SK-N-SH treated with all-trans-retinoic acid at 6 μM for 48 hours (cell line): ENCODE data around the gene PPP1CC.

Experiments
- ATAC-seq: fragments of 200-7000 bp; cut with Tn5 transposase; 3 replicates; pipeline ENCODE4 v1.9.1; 2020; ENCODE audit warnings: mild to moderate bottlenecking, moderate library complexity
- ARNTL ChIP-seq: fragments of 450-650 bp; formaldehyde crosslinking; IDR thresholded peaks from 2 replicates; pipeline ENCODE4 v1.5.0; 2020; ENCODE audit warnings: low read depth, mild to moderate bottlenecking, moderate library complexity, borderline replicate concordance
- BACH2 ChIP-seq: fragments of 250-450 bp; sonication (Bioruptor Pico); IDR thresholded peaks from 2 replicates; pipeline ENCODE4 v1.9.0; 2021; ENCODE audit warnings: mild to moderate bottlenecking, borderline replicate concordance
- CSDC2 ChIP-seq: fragments of 250-450 bp; sonication (Bioruptor Pico); IDR thresholded peaks from 2 replicates; pipeline ENCODE4 v1.5.0; 2020; ENCODE audit warnings: mild to moderate bottlenecking, moderate library complexity
- CSRNP3 ChIP-seq: fragments of 250-450 bp; sonication (Bioruptor Pico); IDR thresholded peaks from 2 replicates; pipeline ENCODE4 v1.5.1; 2021; ENCODE audit warnings: mild to moderate bottlenecking, moderate library complexity
- ESRRG ChIP-seq: fragments of 250-450 bp; sonication (Bioruptor Pico); IDR thresholded peaks from 2 replicates; pipeline ENCODE4 v1.6.1; 2021; ENCODE audit warnings: mild to moderate bottlenecking
- GLIS3 ChIP-seq: fragments of 250-450 bp; sonication (Bioruptor Pico); IDR thresholded peaks from 2 replicates; pipeline ENCODE4 v1.5.0; 2020; ENCODE audit warnings: mild to moderate bottlenecking, moderate library complexity
- OSR1 ChIP-seq: fragments of 250-450 bp; sonication (Bioruptor Pico); IDR thresholded peaks from 2 replicates; pipeline ENCODE4 v1.8.0; 2022; ENCODE audit warnings: moderate library complexity, mild to moderate bottlenecking, inconsistent platforms
- POU6F1 ChIP-seq: fragments of 250-450 bp; sonication (Bioruptor Pico); IDR thresholded peaks from 2 replicates; pipeline ENCODE4 v1.8.0; 2021; ENCODE audit warnings: low read depth, mild to moderate bottlenecking, moderate library complexity, borderline replicate concordance
- PPARA ChIP-seq: fragments of 250-450 bp; sonication (Bioruptor Pico); IDR thresholded peaks from 2 replicates; pipeline ENCODE4 v1.5.0; 2020; ENCODE audit warnings: mild to moderate bottlenecking, borderline replicate concordance
- RARB ChIP-seq: fragments of 250-450 bp; sonication (Bioruptor Pico); IDR thresholded peaks from 2 replicates; pipeline ENCODE4 v1.8.0; 2021; ENCODE audit warnings: mild to moderate bottlenecking, moderate library complexity
- SNAI2 ChIP-seq: fragments of 250-450 bp; sonication (Bioruptor Pico); IDR thresholded peaks from 2 replicates; pipeline ENCODE4 v1.5.0; 2020; ENCODE audit warnings: mild to moderate bottlenecking, moderate library complexity
- TCF4 ChIP-seq: fragments of 250-450 bp; sonication (Bioruptor Pico); IDR thresholded peaks from 2 replicates; pipeline ENCODE4 v1.8.0; 2021; ENCODE audit warnings: mild to moderate bottlenecking, moderate library complexity, borderline replicate concordance
- TOX ChIP-seq: fragments of 250-450 bp; sonication (Bioruptor Pico); IDR thresholded peaks from 2 replicates; pipeline ENCODE4 v1.8.0; 2021; ENCODE audit warnings: mild to moderate bottlenecking, moderate library complexity, borderline replicate concordance
- ZC3H10 ChIP-seq: fragments of 250-450 bp; sonication (Bioruptor Pico); IDR thresholded peaks from 2 replicates; pipeline ENCODE4 v1.5.1; 2021; ENCODE audit warnings: mild to moderate bottlenecking, moderate library complexity
- ZFP3 ChIP-seq: fragments of 250-450 bp; sonication (Bioruptor Pico); IDR thresholded peaks from 2 replicates; pipeline ENCODE4 v1.5.0; 2020; ENCODE audit warnings: mild to moderate bottlenecking, moderate library complexity
- ZFP30 ChIP-seq: fragments of 450-650 bp; formaldehyde crosslinking; IDR thresholded peaks from 2 replicates; pipeline ENCODE4 v1.5.0; 2022; ENCODE audit warnings: mild to moderate bottlenecking, moderate library complexity
- ZNF70 ChIP-seq: fragments of 450-650 bp; formaldehyde crosslinking; IDR thresholded peaks from 2 replicates; pipeline ENCODE4 v1.5.0; 2020; ENCODE audit warnings: mild to moderate bottlenecking, moderate library complexity
- ZNF8 ChIP-seq: fragments of 450-650 bp; formaldehyde crosslinking; IDR thresholded peaks from 2 replicates; pipeline ENCODE4 v1.5.0; 2020; ENCODE audit warnings: mild to moderate bottlenecking, moderate library complexity
- TF ChIP-seq, protein P1 (sequence below): fragments of 250-450 bp; sonication (Bioruptor Pico); IDR thresholded peaks from 2 replicates; pipeline ENCODE4 v1.5.1; 2020; ENCODE audit warnings: low read depth, mild to moderate bottlenecking, moderate library complexity

PPP1CC gene

DNA sequence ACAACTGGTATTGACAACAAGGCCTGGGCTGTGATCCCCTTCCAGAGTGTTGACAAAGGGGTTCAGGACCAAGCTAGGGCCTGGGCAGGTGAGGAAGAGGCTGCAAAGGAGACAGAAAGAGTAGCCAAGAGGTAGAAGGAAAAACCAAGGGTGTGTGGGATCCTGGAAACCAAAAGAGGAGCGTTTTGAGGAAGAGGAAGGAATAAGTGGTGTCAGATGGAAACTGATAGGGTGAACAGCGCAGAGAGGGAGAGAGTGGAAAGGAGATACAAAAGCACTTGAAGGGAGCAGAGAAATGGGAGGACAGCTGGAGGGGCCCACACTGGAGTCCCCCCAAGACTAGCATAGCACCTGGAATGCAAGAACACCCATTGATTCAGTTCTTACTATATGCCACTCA lies 45.5 kb downstream of the PPP1CC start:
- ATAC-seq, result no peak

DNA sequence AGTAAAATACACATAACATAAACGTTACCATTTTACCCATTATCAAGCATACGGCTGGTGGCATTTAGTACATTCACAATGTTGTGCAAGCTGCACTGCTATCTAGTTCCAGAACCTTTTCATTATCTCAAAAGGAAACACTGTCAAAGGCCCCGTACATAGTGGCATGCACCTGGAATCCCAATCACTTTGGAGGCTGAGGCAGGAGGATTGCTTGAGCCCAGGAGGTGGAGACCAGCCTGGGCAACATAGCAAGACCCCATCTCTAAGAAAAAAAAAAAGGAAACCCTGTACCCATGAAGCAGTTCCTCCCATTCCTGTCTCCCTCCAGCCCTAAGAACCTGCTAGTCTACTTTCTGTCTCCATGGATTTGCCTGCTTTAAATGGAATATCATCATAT lies 46.4 kb downstream of the PPP1CC start:
- TF ChIP-seq ZC3H10 (CRISPR knock-in tag), result no peak
- TF ChIP-seq RARB (CRISPR knock-in tag), result no peak
- TF ChIP-seq ZFP3 (CRISPR knock-in tag), result no peak
- no peak for TF ChIP-seq PPARA (CRISPR knock-in tag)
- no peak for TF ChIP-seq CSDC2 (CRISPR knock-in tag)
- no peak for TF ChIP-seq ARNTL
- TF ChIP-seq SNAI2 (CRISPR knock-in tag), result no peak
- no peak for TF ChIP-seq POU6F1
- TF ChIP-seq BACH2 (CRISPR knock-in tag), result no peak
- TF ChIP-seq GLIS3 (CRISPR knock-in tag), result no peak
- no peak for ATAC-seq

More for the DNA sequence above, 45.5 kb downstream of the PPP1CC start:
- TF ChIP-seq TCF4 (CRISPR knock-in tag) (no peak), ESRRG (CRISPR knock-in tag) (no peak), ARNTL (no peak), ZFP30 (no peak), ZC3H10 (CRISPR knock-in tag) (no peak), CSRNP3 (CRISPR knock-in tag) (no peak), RARB (CRISPR knock-in tag) (no peak), TOX (CRISPR knock-in tag) (no peak), BACH2 (CRISPR knock-in tag) (no peak), GLIS3 (CRISPR knock-in tag) (no peak)
- TF ChIP-seq, protein P1, sequence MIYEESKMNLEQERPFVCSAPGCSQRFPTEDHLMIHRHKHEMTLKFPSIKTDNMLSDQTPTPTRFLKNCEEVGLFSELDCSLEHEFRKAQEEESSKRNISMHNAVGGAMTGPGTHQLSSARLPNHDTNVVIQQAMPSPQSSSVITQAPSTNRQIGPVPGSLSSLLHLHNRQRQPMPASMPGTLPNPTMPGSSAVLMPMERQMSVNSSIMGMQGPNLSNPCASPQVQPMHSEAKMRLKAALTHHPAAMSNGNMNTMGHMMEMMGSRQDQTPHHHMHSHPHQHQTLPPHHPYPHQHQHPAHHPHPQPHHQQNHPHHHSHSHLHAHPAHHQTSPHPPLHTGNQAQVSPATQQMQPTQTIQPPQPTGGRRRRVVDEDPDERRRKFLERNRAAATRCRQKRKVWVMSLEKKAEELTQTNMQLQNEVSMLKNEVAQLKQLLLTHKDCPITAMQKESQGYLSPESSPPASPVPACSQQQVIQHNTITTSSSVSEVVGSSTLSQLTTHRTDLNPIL, result no peak

DNA sequence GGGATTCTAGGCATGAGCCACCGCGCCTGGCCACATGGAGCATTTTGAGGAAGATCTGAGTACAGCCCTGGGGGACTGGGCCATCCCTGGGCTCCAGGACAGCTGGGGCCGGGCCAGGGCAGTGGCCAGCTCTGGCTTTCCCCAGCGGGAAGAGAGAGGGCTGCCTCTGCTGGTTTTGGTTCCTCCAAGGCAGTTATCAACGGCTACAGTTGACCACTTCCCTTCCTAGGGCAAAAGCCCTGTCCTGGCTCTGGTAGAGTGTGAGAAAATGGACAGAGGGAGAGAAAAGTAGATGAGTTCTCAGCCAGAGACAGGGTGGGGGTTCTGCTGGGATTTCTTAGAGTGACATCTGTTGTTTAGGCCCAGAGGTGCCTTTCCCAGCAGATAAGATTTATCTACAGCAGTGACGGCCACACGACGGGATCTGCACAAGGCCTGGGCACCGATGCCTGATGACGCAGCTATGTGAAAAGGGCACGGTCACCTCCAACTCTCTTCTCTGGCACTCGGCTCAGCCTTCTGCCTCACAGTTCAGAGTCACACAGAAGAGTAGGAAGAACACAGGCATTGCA lies 48.3 kb downstream of the PPP1CC start:
- TF ChIP-seq CSDC2 (CRISPR knock-in tag) (no peak), ZNF8 (CRISPR knock-in tag) (no peak), OSR1 (CRISPR knock-in tag) (no peak), TCF4 (CRISPR knock-in tag) (peak; percentile 29; the same call in 1 of the 2 replicates)
- TF ChIP-seq, all 23 proteins: peak for 1
- peak; percentile 8; the same call in 1 of the 3 replicates for ATAC-seq

- TF ChIP-seq, protein P1, result no peak
- TF ChIP-seq ZNF8 (CRISPR knock-in tag) (no peak), RARB (CRISPR knock-in tag) (no peak), OSR1 (CRISPR knock-in tag) (no peak), POU6F1 (no peak)
- no peak for ATAC-seq
Observed at GRCh38 chr12:110693731-110694130, 49.0 kb downstream of the PPP1CC start.

GRCh38 chr12:110690127-110690430 lies 52.6 kb downstream of the PPP1CC start:
- TF ChIP-seq TOX (CRISPR knock-in tag), result no peak
- TF ChIP-seq ESRRG (CRISPR knock-in tag), result no peak
- no peak for TF ChIP-seq BACH2 (CRISPR knock-in tag)
- no peak for TF ChIP-seq CSDC2 (CRISPR knock-in tag)
- TF ChIP-seq ZNF70 (CRISPR knock-in tag), result no peak
- no peak for TF ChIP-seq SNAI2 (CRISPR knock-in tag)
- no peak for TF ChIP-seq TCF4 (CRISPR knock-in tag)
- no peak for ATAC-seq
